GM12878 (cell line): ENCODE data around the gene CHP1. TPM values are rescaled to one million over a fixed set of nuclear protein-coding genes. Genes with fewer than 3 reads are reported as not detected.
"Not testable (repeated sequence)": the region's sequence is repeated elsewhere in the genome, so short reads cannot be mapped to it uniquely, and the experiment has no call there.

Experiments used
- ATAC-seq: fragments of 200-7000 bp; cut with Tn5 transposase; 3 replicates; pipeline ENCODE4 v1.9.1; 2020; ENCODE audit warnings: mild to moderate bottlenecking, moderate library complexity
- BruUV-seq: library from RNA; stranded (reverse); fragments of 400-500 nt; replicated peaks from 2 replicates; lab custom pipeline; 2021; lab: Mats Ljungman, UMichigan
- CTCF ChIA-PET: fragments of 300-600 bp; sonication (Branson Sonifier 250); formaldehyde crosslinking; extraction: SDS; loops from one replicate; lab custom pipeline; 2021; ENCODE audit warnings: inconsistent platforms; lab: Yijun Ruan, JAX
- POLR2A ChIA-PET: fragments of 350-600 bp; formaldehyde crosslinking; extraction: SDS; loops from one replicate; lab custom pipeline; 2021; ENCODE audit warnings: inconsistent platforms; lab: Charles Lee
- RAD21 ChIA-PET: fragments of 300-600 bp; sonication (Branson Sonifier 250); formaldehyde crosslinking; loops from one replicate; lab custom pipeline; 2023; ENCODE audit warnings: antibody characterized with exemption; ENCODE audit not compliant: unreplicated experiment; lab: Charles Lee
- SMC1A ChIA-PET: fragments of 300-600 bp; sonication (Branson Sonifier 250); formaldehyde crosslinking; loops from one replicate; lab custom pipeline; 2023; ENCODE audit not compliant: unreplicated experiment, uncharacterized antibody; lab: Charles Lee
- DNase-seq: peaks from one replicate; pipeline ENCODE4 v3.0.0-alpha.2; 2011; ENCODE audit warnings: low read depth, low spot score
- FAIRE-seq: peaks from 3 replicates; lab custom pipeline; 2011; peaks lifted over from hg19 to GRCh38; lab: Jason Lieb, UNC
- H2AFZ ChIP-seq: 2 replicates; pipeline ENCODE4 v1.6.0; 2011; ENCODE audit warnings: low read depth, low read length, control low read depth; ENCODE audit not compliant: control insufficient read depth
- H3K27ac ChIP-seq: 2 replicates; pipeline ENCODE4 v1.5.1; 2011; ENCODE audit warnings: control low read depth; ENCODE audit not compliant: control insufficient read depth, insufficient read depth
- H3K27me3 ChIP-seq, 2 experiments: replicated peaks in 1 of 2; 2 replicates each; pipeline versions ENCODE4 v1.6.0 to v1.6.1; 2011; ENCODE audit warnings: low read length in 1 of 2; ENCODE audit not compliant: control insufficient read depth in 2 of 2, insufficient read depth in 2 of 2
- H3K36me3 ChIP-seq, 2 experiments: 2 replicates each; pipeline ENCODE4 v1.5.1; 2011; ENCODE audit warnings: low read length in 1 of 2; ENCODE audit not compliant: control insufficient read depth in 2 of 2, insufficient read depth in 2 of 2
- H3K4me1 ChIP-seq: 2 replicates; pipeline ENCODE4 v1.6.1; 2011; ENCODE audit warnings: mild to moderate bottlenecking, low read length, moderate library complexity, mixed read lengths; ENCODE audit not compliant: control insufficient read depth, insufficient read depth
- H3K4me2 ChIP-seq: 2 replicates; pipeline ENCODE4 v1.6.0; 2011; ENCODE audit warnings: control low read depth; ENCODE audit not compliant: control insufficient read depth, insufficient read depth
- H3K4me3 ChIP-seq: fragments of 200-600 bp; sonication (generic); 2 replicates; pipeline ENCODE4 v1.5.1; 2016
- H3K79me2 ChIP-seq: 2 replicates; pipeline ENCODE4 v1.6.0; 2011; ENCODE audit warnings: low read length; ENCODE audit not compliant: control insufficient read depth, insufficient read depth
- H3K9ac ChIP-seq: 2 replicates; pipeline ENCODE4 v1.8.0; 2011; ENCODE audit warnings: low read length, control low read depth, mixed read lengths; ENCODE audit not compliant: control insufficient read depth, insufficient read depth
- H3K9me3 ChIP-seq: replicated peaks from 3 replicates; pipeline ENCODE4 v1.5.1; 2011; ENCODE audit warnings: mild to moderate bottlenecking, low read length; ENCODE audit not compliant: control insufficient read depth, insufficient read depth
- H4K20me1 ChIP-seq: 2 replicates; pipeline ENCODE4 v1.6.0; 2011; ENCODE audit not compliant: control insufficient read depth, insufficient read depth
- KAT2A ChIP-seq: conservative IDR thresholded peaks from 2 replicates; pipeline ENCODE4 v1.6.1; 2011; ENCODE audit warnings: low read depth, low read length; ENCODE audit not compliant: control insufficient read depth
- NFYB ChIP-seq: IDR thresholded peaks from 2 replicates; pipeline ENCODE4 v1.6.1; 2011; ENCODE audit warnings: low read depth, mild to moderate bottlenecking, low read length, improper control_type of control experiment, moderate library complexity; ENCODE audit not compliant: insufficient read depth
- WGBS: methylation state at CpG from one replicate; pipeline ENCODE4 v1.1.6; 2016; ENCODE audit warnings: low lambda C conversion rate; ENCODE audit not compliant: insufficient replicate concordance, insufficient coverage; ENCODE audit errors: missing lambda C conversion rate; 5-methylcytosine and 5-hydroxymethylcytosine counted together
- in situ Hi-C: fragments of 300-500 bp; cut with MboI; formaldehyde crosslinking; loops from 9 replicates; pipeline ENCODE4 v1.14.3; 2018; ENCODE audit warnings: mixed read lengths
- intact Hi-C: fragments of 100-400 bp; cut with micrococcal nuclease; formaldehyde crosslinking; loops from one replicate; pipeline ENCODE4 v1.14.2; 2022; ENCODE audit not compliant: unreplicated experiment
- polyA plus RNA-seq, 11 experiments: library from polyadenylated mRNA; depleted of rRNA in 4 of 11; unstranded in 6 of 11; stranded (reverse) in 5 of 11; fragments of >200 nt; fragmentation: Nextera tagmentation in 4 of 11; fragmentation: Illumina TruSeq in 1 of 11; extraction: Ambion mirVana in 4 of 11; extraction: Trizol in 1 of 11; gene quantifications; 1 replicate in 1 of 11; 2 replicates in 10 of 11; pipeline versions ENCODE4 v1.2.1 to v1.2.3, GENCODE V29; 2011 to 2016; ENCODE audit warnings: inconsistent platforms in 2 of 11, missing spikeins in 2 of 11, low read depth in 1 of 11
- total RNA-seq, 4 experiments: library from RNA; depleted of rRNA in 3 of 4; stranded (reverse); fragments of >200 nt in 3 of 4; fragmentation: Illumina TruSeq in 1 of 4; extraction: Trizol in 1 of 4; gene quantifications; 2 replicates each; pipeline versions ENCODE4 v1.2.1 to v1.2.3, GENCODE V29; 2013 to 2021

The CHP1 gene
- total and polyA plus RNA-seq, 10 of the 15 experiments (the other 5 are each of a cell fraction or from before 2014, with no cell fraction given): 25.7 to 45.9 (median 39.1) TPM

- SMC1A ChIA-PET: interaction anchor here (0.7 to 0.8 kb wide), 2 partner anchors 8 to 151 kb away, joined by 3 read pairs; no protein-coding TSS in a partner anchor
- H3K4me3 ChIP-seq: no peak overlapping the region
- no peaks in the 10 kb centered on the region; a peak in 1 of 4 replicates for H3K36me3 ChIP-seq
- no peak for DNase-seq
- no peaks in the 10 kb centered on the region for H3K27me3 ChIP-seq
- intact Hi-C loops: no loop called here
- peak overlapping the region; percentile 61; the same call in 1 of the 2 replicates for H3K27ac ChIP-seq
- H3K4me2 ChIP-seq: no peak overlapping the region
- H3K9ac ChIP-seq: no peak overlapping the region
- peaks cover 12% of the 10 kb centered on the region for H3K4me1 ChIP-seq
- no peaks in the 10 kb centered on the region for H3K79me2 ChIP-seq
- H3K9me3 ChIP-seq: no peaks in the 10 kb centered on the region
- TF ChIP-seq KAT2A (no peak), NFYB (0 out of 2 replicates have a peak, but pooled peaks have one; percentile 1)
- TF ChIP-seq, all 136 proteins: peak for 1
- in situ Hi-C loops: no loop called here
- WGBS: 87% methylated on average over 12 of the region's 12 CpGs
- no TSS peak for BruUV-seq
- ChIA-PET POLR2A (interaction anchor here (0.6 kb wide), 1 partner anchor 21 kb away, joined by 4 read pairs; no protein-coding TSS in a partner anchor), RAD21 (interaction anchor here (0.8 kb wide), 2 partner anchors 29 to 245 kb away, joined by 3 to 6 read pairs; partner anchors contain the start of genes CHP1 and EXD1), CTCF (interaction anchor here (0.6 kb wide), 1 partner anchor 939 kb away, joined by 3 read pairs; no protein-coding TSS in a partner anchor)
- Histone ChIP-seq H2AFZ (peak overlapping the region; percentile 59), H4K20me1 (no peaks in the 10 kb centered on the region)
- no peak for FAIRE-seq
- ATAC-seq: no peak
Measured at GRCh38 chr15:41259546-41260189, 28.6 kb downstream of the CHP1 start.

- not testable (repeated sequence) for DNase-seq, FAIRE-seq
- WGBS: 99% methylated on average over 7 of the region's 7 CpGs
Measured at GRCh38 chr15:41260924-41261323, 29.9 kb downstream of the CHP1 start.

More at GRCh38 chr15:41260924-41261323, 29.9 kb downstream of the CHP1 start:
- H3K79me2 ChIP-seq, ATAC-seq, BruUV-seq, RAD21 ChIA-PET, H3K9ac ChIP-seq, CTCF ChIA-PET, POLR2A ChIA-PET, H3K36me3 ChIP-seq, H3K4me2 ChIP-seq, H3K9me3 ChIP-seq, SMC1A ChIA-PET, H3K27me3 ChIP-seq, in situ Hi-C loops, intact Hi-C loops, H2AFZ ChIP-seq, H3K27ac ChIP-seq, H3K4me3 ChIP-seq, H4K20me1 ChIP-seq: not testable (repeated sequence)
- H3K4me1 ChIP-seq: peaks cover 12% of the 10 kb centered on the region
